DMS79 treated with DMSO at 0.1 percent for 48 hours (cell line): ENCODE data around the gene P2RY8.
"Not testable (repeated sequence)": the region's sequence is repeated elsewhere in the genome, so short reads cannot be mapped to it uniquely, and the experiment has no call there.

ENCODE experiments used
- DNase-seq: peaks from one replicate; lab custom pipeline; 2025; lab: John Stamatoyannopoulos, UW

Gene P2RY8, protein sequence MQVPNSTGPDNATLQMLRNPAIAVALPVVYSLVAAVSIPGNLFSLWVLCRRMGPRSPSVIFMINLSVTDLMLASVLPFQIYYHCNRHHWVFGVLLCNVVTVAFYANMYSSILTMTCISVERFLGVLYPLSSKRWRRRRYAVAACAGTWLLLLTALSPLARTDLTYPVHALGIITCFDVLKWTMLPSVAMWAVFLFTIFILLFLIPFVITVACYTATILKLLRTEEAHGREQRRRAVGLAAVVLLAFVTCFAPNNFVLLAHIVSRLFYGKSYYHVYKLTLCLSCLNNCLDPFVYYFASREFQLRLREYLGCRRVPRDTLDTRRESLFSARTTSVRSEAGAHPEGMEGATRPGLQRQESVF

GRCh38 chrX:1537031-1537715, at the start of gene P2RY8:
P2RY8 (minus strand) TSS chrX:1537185; CDS start chrX:1466558, 70,627 bp downstream.
- DNase-seq: peak; percentile 10

DNA sequence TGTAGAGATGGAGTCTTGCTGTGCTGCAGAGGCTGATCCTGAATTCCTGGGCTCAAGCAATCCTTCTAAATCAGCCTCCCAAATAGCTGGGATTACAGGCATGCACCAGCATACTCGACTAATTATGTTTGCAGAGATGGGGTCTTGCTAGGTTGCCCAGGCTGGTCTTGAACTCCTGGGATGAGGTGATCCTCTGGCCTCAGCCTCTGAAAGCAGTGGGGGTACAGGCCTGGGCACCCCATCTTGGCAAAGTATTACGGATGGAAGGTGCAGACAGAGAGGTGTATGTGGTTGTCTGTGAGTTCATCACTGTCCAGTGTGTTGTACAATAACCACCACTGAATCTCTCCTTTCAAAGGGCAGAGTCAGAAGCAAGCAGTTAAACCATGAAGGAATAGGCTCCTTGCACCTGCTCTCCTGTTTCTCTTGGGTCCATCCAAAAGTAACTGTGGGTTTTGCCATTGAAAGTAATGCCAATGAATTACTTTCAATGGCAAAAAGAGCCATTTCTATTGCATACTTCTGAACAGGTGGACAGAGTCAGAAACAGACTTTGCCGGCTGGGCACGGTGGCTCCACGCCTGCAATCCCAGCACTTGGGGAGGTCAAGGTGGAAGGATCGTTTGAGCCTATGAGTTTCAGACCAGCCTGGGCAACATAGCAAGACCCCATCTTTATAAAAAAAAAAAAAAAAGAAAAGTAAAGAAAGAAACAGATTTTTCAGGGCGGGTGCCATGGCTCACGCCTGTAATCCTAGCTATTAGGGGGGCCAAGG, 47.4 kb upstream of the P2RY8 start:
- DNase-seq: no peak

- DNase-seq: no peak
Observed at GRCh38 chrX:1582686-1583437, 45.9 kb upstream of the P2RY8 start.

DNA sequence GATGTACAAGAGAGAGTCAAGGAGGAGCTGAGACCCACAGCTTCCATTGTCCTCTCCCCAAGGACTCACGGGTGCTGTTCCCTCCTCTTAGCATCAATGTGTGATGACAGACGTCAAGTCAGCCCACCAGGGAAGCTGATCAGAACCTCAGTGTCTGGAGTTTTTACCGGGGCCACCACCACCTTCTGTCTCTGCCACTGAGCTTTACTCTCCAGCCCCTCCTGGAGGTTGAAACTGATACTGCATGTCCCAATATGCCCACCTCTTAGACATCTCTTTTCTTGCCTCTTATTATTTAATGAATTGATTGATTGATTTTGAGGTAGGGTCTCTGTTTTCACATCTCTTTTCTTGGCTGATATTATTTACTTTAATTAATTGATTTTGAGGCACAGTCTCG, 44.1 kb upstream of the P2RY8 start:
- peak; percentile 6 for DNase-seq

- DNase-seq: no peak
Observed at GRCh38 chrX:1578511-1579173, 41.7 kb upstream of the P2RY8 start.

DNA sequence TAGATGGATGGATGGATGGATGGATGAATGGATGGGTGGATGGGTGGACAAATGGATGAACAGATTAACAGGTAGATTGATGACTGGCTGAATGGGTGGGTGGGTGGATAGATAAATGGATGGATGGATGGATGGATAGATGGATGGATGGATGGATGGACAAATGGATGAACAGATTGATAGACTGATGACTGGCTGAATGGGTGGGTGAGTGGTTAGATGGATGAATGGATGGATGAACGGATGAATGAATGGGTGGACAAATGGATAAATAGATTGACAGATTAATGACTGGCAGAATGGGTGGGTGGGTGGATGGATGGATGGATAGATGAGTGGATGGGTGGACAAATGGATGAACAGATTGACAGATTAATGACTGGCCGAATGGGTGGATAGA, 40.9 kb upstream of the P2RY8 start:
- no peak for DNase-seq

DNA sequence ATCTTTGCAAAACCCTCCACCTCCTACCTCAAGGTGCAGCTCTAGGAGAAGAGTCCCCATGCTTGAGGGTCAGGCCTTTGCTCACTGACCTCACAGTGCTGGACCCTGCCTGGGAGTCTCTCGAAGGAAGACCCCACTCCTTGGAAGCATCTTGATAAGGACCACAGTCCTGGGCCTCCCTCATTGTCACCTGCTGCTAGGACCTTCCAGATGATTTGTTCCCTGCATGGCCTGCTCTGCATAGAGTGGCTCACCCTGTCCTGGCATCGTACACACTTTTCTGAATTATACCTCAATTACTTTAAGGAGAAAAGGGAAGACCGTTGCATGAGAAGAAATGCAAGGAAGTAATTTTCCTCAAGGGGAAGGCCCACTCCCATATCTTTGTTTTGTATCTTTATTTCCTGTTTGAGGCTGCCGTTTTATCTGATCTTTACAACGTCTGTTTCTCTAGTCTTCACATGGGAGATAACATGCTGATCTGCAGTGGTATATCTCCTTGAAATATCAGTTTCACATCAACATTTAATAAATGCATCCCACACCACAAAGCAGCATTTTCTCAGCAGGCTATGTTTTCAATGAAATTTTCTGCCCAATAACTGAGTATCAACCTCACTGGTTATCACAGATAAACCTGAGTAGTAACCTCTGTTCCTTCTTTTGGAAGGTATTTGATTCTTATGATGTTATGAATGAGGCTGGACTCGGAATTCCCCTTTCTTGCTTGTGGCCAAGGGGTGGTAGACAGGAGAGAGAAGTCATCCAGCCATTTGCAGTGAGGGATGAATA, 39.4 kb upstream of the P2RY8 start:
- no peak for DNase-seq

GRCh38 chrX:1574181-1574580, 37.2 kb upstream of the P2RY8 start:
- DNase-seq: not testable (repeated sequence)

- no peak for DNase-seq
Observed at GRCh38 chrX:1564750-1565683, 28.0 kb upstream of the P2RY8 start.

DNA sequence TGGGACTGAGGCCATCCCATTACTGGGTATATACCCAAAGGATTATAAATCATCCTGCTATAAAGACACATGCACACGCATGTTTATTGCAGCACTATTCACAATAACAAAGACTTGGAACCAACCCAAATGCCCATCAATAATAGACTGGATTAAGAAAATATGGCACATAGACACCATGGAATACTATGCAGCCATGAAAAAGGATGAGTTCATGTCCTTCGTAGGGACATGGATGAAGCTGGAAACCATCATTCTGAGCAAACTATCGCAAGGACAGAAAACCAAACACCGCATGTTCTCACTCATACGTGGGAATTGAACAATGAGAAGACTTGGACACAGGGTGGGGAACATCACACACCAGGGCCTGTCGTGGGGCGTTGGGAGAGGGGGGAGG, 27.1 kb upstream of the P2RY8 start:
- not testable (repeated sequence) for DNase-seq

GRCh38 chrX:1561164-1561563, 24.2 kb upstream of the P2RY8 start:
- no peak for DNase-seq

DNA sequence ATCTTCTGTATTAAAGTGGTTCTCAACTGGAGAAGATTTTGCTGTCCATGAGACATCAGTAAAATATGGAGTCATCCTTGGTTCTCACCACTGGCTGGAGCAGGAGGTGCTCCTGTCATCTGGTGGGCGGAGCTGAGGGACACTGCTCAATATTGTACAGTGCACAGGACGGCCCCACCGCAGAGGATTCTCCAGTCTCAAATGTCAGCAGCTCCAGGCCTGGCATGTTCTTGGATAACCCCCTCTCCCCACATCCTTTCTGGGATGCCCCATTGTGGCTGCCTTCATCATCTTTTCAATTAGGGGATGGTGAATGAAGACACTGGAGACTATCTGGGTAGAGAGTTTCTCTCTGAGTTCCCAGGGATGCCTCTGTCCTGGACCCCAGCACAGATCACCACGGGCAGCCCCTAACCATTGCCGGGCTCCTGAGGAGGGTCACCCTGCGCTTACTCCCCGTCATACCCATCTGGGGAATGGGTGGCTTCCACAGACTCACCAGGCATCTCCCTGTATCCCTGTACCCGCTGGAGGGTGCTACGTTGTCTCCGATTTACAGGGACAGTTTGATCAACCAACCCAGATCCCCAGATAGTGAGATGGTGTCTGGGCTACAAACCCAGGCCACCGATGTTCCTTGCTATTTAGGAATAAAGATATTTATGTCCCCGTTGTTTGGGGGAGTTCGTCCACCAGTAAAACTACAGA, 21.9 kb upstream of the P2RY8 start:
- no peak for DNase-seq

DNA sequence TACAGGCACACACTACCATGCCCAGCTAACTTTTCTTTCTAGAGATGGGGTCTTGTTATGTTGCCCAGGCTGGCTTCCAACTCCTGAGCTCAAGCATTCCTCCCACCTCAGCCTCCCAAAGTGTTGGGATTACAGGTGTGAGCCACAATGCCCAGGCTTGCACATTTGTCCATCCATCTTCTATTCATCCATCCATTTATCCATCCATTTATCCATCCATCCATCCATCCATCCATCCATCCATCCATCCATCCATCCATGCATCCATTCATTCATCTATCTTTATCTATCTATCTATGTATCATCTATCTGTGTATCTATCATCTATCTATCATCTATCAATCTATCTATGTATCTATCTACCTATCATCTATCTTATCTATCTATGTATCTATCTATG, 20.5 kb upstream of the P2RY8 start:
- DNase-seq: not testable (repeated sequence)

DNA sequence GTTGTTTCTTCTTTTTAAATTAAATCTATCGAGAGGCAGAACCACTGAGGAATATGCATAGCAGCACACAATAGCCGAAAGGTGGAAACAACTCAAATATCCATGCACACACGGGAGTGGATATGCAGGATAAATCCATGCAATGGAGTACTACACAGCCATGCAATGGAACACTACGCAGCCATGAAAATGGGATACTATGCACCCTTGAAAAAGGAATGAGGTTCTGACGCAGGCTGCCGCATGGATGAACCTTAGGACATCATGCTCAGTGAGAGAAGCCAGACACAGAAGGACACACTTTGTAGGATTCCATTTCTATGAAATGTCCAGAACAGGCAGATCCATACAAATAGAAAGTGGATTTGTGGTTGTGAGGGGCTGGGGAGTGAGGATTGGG, 18.4 kb upstream of the P2RY8 start:
- DNase-seq: no peak

DNA sequence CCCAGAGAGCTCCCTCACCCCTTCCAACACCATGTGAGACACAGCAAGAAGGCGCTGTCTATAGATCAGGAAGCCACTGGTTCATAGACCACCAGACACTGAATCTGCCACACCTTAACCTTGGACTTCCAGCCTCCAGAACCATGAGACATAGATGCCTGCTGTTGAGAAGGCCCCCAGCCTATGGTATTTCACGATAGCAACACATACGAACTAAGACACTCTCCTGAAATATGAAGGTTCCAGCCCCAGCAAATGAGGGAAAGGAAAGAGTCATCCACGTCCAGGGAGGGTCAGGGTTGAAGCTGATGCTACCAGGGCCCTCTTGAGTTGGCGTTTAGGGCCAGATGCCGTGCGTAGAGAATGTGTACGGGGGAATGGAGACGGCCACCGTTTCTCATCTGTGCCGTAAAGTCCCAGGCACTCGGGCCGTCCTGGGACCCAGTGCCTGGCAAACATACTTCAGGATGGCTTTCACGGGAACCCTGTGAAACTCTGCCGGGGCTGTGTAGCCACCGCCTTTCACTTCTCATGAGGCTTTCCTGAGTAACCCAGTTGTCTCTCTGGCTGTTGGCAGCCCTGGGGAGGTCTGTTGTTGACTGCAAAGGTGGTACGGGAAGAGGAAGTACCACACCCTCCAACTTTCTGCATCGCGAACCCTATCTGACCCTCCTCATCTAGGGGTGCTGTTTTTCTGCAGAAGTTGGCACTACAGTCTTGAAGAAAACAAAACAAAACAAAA, 17.7 kb upstream of the P2RY8 start:
- no peak for DNase-seq

DNA sequence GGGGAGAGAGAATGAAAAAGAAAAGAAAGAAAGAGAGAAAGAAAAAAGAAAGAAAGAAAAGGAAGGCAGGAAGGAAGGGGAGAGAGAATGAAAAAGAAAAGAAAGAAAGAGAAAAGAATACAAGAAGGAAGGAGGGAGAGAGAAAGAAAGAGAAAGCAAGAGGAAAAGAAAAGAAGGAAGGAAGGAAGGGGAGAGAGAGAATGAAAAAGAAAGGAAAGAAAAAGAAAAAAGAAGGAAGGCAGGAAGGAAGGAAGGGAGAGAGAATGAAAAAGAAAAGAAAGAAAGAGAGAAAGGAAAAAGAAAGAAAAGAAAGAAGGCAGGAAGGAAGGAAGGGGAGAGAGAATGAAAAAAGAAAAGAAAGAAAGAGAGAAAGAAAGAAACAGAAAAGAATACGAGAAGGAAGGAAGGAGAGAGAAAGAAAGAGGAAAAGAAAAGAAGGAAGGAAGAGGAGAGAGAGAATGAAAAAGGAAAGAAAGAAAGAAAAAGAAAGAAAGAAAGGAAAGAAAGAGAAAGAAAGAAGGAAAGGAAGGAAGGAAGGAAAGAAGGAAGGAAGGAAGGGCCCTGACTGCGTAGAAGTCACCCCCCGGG, 15.1 kb upstream of the P2RY8 start:
- no peak for DNase-seq

DNA sequence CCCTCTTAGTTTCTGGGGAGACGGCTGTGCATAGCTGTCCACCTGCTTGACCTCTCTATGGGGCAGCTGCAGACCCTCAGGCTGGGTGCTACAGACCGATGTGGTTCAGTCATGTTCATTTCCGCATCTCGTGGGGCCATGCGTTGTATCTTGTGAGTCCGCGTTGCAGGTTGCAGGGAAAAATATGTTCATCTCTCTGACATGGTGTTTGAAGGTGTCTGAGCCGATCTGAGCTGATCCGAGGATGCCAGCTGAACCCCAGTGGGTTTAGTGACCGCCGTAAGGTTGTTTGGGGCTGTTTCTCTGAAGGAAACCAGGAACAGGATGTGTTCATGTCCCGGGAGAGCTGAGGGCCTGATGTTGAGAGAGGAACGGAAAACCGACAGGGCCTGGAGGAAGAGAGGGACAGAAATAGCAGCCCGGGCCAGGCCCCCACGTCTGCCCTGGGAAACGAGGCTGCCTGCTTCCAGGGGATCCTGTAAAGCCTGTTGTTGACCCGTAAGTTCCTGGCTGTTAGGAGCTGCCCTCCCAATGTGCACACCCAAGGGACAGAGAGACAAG, 9.8 kb upstream of the P2RY8 start:
- DNase-seq: no peak
